Measurements from ENCODE around the gene GRK6. TPM values are rescaled to one million over a fixed set of nuclear protein-coding genes. Genes with fewer than 3 reads are reported as not detected.
A peak's percentile ranks its signal among the peaks of the same experiment; 100 is the strongest.

GRK6 gene
- total and polyA plus RNA-seq, 11 donors: 6.8 to 33.2 (median 17.3) TPM

GRCh38 chr5:177432839-177433657, 6.6 kb downstream of the GRK6 start:
- Histone ChIP-seq H3K9me3 (no peaks in the 10 kb centered on the region), H3K27me3 (no peaks in the 10 kb centered on the region), H3K36me3 (peaks cover 0 to 71% (median 59%) of the 10 kb centered on the region in 9 donors), H3K4me3 (no peak overlapping the region), H3K4me1 (peaks cover 0 to 61% (median 20%) of the 10 kb centered on the region in 12 donors), H3K27ac (peak overlapping the region in 6 of 12 donors; percentile 24 to 95 (median 37))
- ATAC-seq: no peak
- TF ChIP-seq POLR2A (IDR thresholded peaks at IDR 0.05): no peak
- no peak for TF ChIP-seq CTCF (IDR thresholded peaks at IDR 0.05)
- no peak for DNase-seq
- intact Hi-C loops (cut with DNase I): no loop called here
- 94 to 97% (median 95%) methylated on average over 13 to 25 of the region's 25 CpGs for WGBS, 4 donors

- 92 to 95% (median 95%) methylated on average over 15 to 29 of the region's 29 CpGs for WGBS, 4 donors
- no peak for ATAC-seq
- intact Hi-C loops (cut with DNase I): no loop called here
- Histone ChIP-seq H3K4me1 (peaks cover 0 to 54% (median 13%) of the 10 kb centered on the region in 12 donors), H3K4me3 (no peak overlapping the region), H3K27me3 (no peaks in the 10 kb centered on the region), H3K27ac (no peak overlapping the region), H3K36me3 (peaks cover 0 to 78% (median 62%) of the 10 kb centered on the region in 9 donors), H3K9me3 (no peaks in the 10 kb centered on the region)
- no peak for TF ChIP-seq POLR2A (IDR thresholded peaks at IDR 0.05)
- no peak for TF ChIP-seq CTCF (IDR thresholded peaks at IDR 0.05)
- DNase-seq: no peak
Measured at GRCh38 chr5:177433658-177434217, 7.3 kb downstream of the GRK6 start.

- Histone ChIP-seq H3K4me1 (peaks cover 0 to 49% (median 12%) of the 10 kb centered on the region in 12 donors), H3K27ac (no peak overlapping the region), H3K27me3 (no peaks in the 10 kb centered on the region), H3K9me3 (no peaks in the 10 kb centered on the region), H3K36me3 (peaks cover 0 to 85% (median 64%) of the 10 kb centered on the region in 9 donors), H3K4me3 (no peak overlapping the region)
- ATAC-seq (no peak), DNase-seq (no peak)
- intact Hi-C loops (cut with DNase I): no loop called here
- TF ChIP-seq CTCF (IDR thresholded peaks at IDR 0.05) (no peak), POLR2A (IDR thresholded peaks at IDR 0.05) (no peak)
- WGBS, 4 donors: 83 to 93% (median 87%) methylated on average over 2 to 8 of the region's 8 CpGs
Measured at GRCh38 chr5:177434437-177434836, 8.0 kb downstream of the GRK6 start.

- Histone ChIP-seq H3K27ac (no peak overlapping the region), H3K4me3 (no peak overlapping the region), H3K27me3 (no peaks in the 10 kb centered on the region), H3K4me1 (peaks cover 0 to 42% (median 12%) of the 10 kb centered on the region in 12 donors), H3K9me3 (no peaks in the 10 kb centered on the region), H3K36me3 (peaks cover 0 to 92% (median 64%) of the 10 kb centered on the region in 9 donors)
- 92 to 95% (median 95%) methylated on average over 18 to 20 of the region's 20 CpGs for WGBS, 4 donors
- TF ChIP-seq POLR2A (IDR thresholded peaks at IDR 0.05) (no peak), CTCF (IDR thresholded peaks at IDR 0.05) (no peak)
- intact Hi-C loops (cut with DNase I): no loop called here
- ATAC-seq (no peak), DNase-seq (no peak)
Measured at GRCh38 chr5:177434942-177435738, 8.7 kb downstream of the GRK6 start.

All from heart left ventricle (tissue), 16 donors.